GM18870 (cell line): ENCODE results near the gene UBE2J1.

Source experiments
- ATAC-seq: cut with Tn5 transposase; IDR thresholded peaks from one replicate; pipeline ENCODE4 v1.9.1; 2021; ENCODE audit warnings: moderate library complexity; ENCODE audit not compliant: unreplicated experiment

The UBE2J1 gene

GRCh38 chr6:89368107-89368506, 15.6 kb upstream of the UBE2J1 start:
- ATAC-seq: no peak

GRCh38 chr6:89364586-89364985, 12.1 kb upstream of the UBE2J1 start:
- no peak for ATAC-seq

GRCh38 chr6:89361171-89361570, 8.6 kb upstream of the UBE2J1 start:
- no peak for ATAC-seq

GRCh38 chr6:89360415-89360999, 8.0 kb upstream of the UBE2J1 start:
- peak; percentile 58 for ATAC-seq

GRCh38 chr6:89359561-89359960, 7.0 kb upstream of the UBE2J1 start:
- no peak for ATAC-seq

- peak; percentile 63 for ATAC-seq
Measured at GRCh38 chr6:89357390-89357789, 4.9 kb upstream of the UBE2J1 start.

GRCh38 chr6:89356642-89357170, 4.2 kb upstream of the UBE2J1 start:
- no peak for ATAC-seq

GRCh38 chr6:89355511-89356194, 3.1 kb upstream of the UBE2J1 start:
- ATAC-seq: no peak

- no peak for ATAC-seq
Measured at GRCh38 chr6:89353702-89354392, 1.3 kb upstream of the UBE2J1 start.

- no peak for ATAC-seq
Measured at GRCh38 chr6:89353118-89353556, 615 bp upstream of the UBE2J1 start.

- ATAC-seq: no peak
Measured at GRCh38 chr6:89351671-89352277, 748 bp downstream of the UBE2J1 start.

GRCh38 chr6:89350281-89350966, 2.1 kb downstream of the UBE2J1 start:
- peak; percentile 48 for ATAC-seq

GRCh38 chr6:89348372-89348771, 4.2 kb downstream of the UBE2J1 start:
- ATAC-seq: no peak

- ATAC-seq: no peak
Measured at GRCh38 chr6:89347825-89348224, 4.7 kb downstream of the UBE2J1 start.

- ATAC-seq: no peak
Measured at GRCh38 chr6:89346433-89346832, 6.1 kb downstream of the UBE2J1 start.

- ATAC-seq: no peak
Measured at GRCh38 chr6:89339565-89339964, 13.0 kb downstream of the UBE2J1 start.

GRCh38 chr6:89335164-89335563, 17.4 kb downstream of the UBE2J1 start:
- ATAC-seq: no peak

- ATAC-seq: no peak
Measured at GRCh38 chr6:89330910-89331309, 21.6 kb downstream of the UBE2J1 start.

GRCh38 chr6:89328976-89329375, 23.5 kb downstream of the UBE2J1 start:
- ATAC-seq: no peak

GRCh38 chr6:89324304-89324703, 28.2 kb downstream of the UBE2J1 start:
- ATAC-seq: no peak

- ATAC-seq: no peak
Measured at GRCh38 chr6:89323511-89323971, 29.0 kb downstream of the UBE2J1 start.
